ENCODE results near the gene CCDC182.

CCDC182 gene

DNA sequence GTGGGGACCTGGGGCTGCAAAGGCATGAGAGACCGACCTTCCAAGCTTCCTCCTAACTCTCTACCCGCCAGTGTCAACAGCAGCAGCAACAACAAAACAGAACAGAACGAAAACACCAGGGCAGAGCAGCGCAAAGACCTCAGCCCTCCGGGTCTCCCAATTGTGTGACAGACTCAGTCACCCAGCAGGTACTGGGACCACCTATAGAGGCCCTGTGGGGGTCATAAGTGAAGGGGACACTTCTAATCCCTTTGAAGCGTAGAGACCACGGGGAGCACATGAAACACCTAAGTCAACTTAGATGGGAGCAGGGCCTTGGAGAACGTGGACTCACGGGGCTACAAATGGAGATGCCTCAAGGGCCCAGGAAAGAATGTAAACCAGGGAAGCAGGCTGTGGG, 12.6 kb upstream of the CCDC182 start:
- no peak for DNase-seq (ENCODE audit: low read depth in 3 of 3, low spot score in 1 of 3)

DNA sequence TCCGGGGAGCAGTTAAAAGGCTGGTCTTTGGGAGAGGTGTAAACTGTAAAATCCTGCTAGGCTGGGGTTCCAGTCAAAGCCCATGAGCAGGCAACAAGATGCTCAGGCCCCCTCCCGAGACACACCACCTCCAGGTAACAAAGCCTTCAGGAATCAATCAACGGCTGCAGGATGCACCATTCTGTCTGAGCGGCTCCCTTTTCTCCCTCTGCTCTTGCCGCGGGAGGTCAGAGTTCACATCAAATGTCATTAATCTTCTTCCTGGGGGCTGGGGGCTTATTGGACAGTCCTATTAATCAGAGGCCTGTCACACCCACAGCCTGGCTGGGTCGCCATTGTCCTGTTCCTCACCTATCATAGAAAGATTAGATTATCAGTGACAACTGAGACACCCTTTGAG, 11.9 kb upstream of the CCDC182 start:
- no peak for DNase-seq (ENCODE audit: low read depth in 3 of 3, low spot score in 1 of 3)

DNA sequence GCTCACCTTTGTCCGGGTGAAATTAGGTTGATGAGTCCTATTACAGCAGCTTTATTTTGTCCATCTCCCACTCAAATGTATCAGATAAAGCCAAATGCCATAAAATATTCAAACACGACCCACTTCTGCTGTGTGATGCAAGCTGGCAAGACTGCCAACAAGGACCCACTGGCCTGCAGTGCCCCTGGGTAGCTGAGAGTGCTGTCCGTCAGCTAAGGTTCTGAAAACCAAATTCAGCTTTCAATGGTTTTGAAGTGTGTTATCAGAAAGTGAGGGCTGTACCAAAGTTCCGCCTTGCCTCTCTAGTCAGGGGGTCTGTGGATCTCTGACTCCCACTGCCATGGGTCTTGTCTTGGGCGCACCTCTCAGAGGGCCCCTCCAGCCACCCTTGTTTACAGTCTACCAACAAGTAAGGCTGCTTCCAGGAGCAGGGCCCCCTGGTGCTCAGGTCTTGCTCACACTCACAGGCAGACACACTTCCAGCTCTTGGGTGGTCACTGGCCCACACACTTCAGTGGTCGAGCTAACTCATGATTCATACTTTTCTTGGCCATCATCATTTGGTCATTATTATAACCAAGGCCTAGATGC, 10.5 kb upstream of the CCDC182 start:
- DNase-seq (ENCODE audit: low read depth in 3 of 3, low spot score in 1 of 3) = no peak

DNA sequence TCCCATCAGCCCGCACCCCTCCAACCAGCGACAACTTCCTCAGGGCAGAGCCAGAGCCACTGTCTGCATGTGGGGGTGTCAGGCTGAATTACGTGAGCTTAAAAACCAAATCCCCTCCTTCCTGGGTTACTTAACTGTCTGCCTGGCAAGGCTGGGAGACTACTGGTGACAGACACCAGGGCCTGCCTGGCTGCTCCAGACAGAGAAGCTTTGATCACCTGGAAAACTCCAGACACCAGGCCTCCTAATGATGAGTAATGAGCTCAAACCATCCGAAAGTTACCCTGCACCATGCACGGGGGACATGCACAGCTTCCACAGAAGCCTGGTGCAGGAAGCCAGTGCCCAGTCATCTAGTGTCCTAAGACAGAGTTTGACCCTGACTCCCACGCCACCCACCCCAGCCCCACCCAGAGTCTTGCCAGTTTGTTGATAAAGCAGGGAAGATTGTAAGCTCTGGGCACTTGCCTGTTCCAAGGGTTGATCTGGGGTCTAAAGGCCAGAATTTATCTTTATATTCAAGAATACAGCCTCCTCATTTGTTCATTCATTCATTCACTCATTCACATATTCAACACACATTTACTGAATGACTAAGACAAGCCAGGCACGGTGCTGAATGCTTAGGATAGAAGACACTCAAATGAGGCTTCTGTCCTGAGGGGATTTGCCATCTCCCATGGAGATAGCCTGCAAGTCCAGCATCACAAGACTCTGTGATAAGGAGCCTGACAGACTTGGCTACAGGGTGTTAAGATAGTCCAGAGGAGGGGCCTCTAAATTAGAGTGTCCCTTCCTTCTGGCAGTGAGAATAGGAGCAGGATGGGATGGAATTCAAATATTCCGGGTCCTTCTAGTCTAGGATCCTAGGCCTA, 7.2 kb upstream of the CCDC182 start:
- no peak for DNase-seq (ENCODE audit: low read depth in 3 of 3, low spot score in 1 of 3)

DNA sequence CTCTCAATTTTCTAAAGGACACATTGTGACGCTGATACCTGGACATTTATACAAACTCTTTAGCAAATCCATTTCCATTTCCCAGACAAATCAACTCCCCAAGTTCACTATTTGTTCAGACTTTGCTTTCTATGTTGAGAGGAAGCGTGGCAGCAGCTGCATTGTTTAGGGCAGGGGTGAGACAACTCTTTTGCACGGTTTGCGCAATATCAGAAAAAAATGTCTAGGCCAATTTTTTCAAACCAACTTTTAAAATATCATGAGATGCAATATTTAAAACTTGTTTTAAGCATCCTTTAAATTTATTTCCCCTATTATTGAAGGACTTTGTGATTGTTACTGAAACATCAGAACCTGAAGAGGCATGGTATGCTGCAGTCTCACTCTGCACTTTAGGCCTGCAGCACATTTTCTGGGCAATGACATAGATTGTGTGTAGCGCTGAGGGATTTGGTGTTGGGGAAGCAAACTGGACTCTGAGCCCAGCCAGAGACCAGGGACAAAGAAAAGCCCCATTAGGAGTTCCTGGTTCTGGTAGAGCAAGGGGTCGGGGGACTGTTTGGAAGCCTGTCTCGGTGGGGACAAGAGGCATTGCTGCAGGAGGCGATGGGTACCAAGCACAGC, 6.4 kb upstream of the CCDC182 start:
- no peak for DNase-seq (ENCODE audit: low read depth in 3 of 3, low spot score in 1 of 3)

DNA sequence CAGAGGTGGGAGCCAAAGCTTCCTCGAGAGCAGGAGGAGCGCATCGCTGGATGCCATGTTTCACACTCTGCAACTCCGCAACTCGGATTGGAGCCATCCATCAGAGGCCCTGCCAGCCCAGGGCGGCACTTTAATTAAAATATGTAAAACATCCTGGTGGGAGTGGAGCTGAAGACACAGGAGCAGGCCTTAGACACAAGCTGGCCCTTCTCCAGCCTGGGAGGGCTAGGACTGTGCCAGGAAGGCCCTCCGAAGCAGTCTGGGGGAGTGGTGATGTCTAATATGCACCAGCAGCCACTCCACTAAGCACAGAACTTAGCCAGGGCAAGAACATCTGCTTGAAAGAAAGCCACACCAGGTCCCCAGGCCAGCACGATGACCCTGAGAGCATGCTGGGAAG, 5.8 kb upstream of the CCDC182 start:
- no peak for DNase-seq (ENCODE audit: low read depth in 3 of 3, low spot score in 1 of 3)

DNA sequence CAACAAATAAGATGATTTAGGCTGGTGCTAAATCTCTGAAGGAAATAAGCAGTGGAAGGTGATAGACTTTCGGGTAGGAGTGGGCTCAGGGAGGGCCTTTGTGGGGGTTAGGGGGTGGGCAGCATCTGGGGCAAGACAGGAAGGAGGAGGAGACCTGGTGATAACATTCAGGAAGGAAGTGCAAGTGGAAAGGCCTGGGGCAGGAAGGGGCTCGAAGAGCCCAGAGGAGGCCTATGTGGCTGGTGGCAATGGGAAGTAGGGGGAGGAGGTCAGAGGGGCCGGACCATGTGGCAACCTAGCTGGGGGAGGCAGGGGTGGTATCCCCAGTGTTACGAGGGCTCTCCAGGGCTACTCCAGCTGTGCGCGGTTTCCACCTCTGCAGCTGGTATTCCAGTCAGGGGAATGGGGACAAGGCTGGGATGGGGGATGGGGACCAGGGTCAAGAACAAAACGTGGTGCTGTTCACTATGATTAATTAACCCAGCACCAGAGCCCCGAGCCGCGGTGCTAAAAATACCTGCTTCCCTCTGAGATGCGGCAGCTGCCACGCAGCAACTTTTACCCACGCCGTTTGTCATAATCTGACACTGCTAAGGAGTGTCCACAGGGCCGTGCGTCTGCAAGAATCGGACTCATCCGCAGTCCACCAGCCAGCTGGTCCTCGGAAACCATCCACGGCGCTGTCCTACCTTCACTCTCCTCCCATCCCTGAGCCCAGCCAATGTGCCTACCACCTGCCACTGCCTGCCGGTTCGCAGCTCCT, 5.2 kb upstream of the CCDC182 start:
- DNase-seq (ENCODE audit: low read depth in 3 of 3, low spot score in 1 of 3) = no peak

DNA sequence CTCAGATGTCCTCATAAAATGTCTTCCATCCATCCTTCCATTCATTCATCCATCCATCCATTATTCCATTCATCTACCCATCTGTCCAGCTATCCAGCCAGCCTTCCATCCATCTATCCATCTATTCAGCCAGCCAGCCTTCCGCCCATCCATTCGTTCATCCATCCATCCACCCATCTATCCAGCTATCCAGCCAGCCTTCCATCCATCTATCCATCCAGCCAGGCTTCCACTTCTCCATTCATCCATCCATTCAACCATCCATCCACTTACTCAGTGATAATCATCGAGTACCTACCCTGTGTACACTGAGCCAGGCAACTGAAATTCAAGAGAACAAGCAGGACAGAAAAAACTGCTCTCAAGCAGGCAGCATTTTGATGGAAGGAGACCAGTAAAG, 4.6 kb upstream of the CCDC182 start:
- no peak for DNase-seq (ENCODE audit: low read depth in 3 of 3, low spot score in 1 of 3)

DNA sequence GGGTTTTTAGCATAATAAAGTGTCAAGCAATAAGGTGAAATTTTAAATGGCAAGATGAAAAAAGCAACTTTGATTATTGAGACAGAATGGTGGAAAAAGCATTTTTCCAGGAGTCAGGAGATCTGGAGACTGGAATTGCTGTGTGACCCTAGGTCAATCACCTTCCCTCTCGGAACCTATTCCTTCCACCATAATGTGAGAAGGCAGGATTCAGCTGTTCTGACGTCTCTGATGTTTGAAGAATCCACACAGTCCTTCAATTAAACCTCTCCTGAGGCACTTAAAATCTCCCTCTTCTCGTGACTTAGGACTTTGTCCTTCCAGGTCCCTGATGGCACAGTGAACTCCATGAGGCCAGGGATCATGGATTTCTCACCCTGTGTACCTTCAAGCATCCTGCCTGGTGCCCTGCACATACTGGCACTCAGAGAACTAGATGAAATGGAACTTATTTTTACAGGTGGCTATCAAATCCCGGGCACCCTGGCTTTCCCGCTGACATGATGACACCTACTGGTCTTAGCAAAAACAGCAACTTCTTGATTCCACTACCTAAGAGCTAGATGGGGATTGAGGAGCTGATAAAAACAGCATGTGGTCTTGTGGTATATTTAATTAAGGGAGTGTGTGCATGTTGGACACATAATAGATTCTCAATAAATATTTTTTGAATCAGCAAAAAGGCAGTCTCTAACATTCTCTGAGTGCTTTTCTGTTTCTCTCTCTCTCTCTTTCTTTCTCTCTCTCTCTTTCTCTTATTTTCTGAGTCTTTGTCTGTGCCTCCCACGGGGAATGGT, 2.3 kb upstream of the CCDC182 start:
- peak in 1 of 3 donors; percentile 9 for DNase-seq (ENCODE audit: low read depth in 3 of 3, low spot score in 1 of 3)

DNA sequence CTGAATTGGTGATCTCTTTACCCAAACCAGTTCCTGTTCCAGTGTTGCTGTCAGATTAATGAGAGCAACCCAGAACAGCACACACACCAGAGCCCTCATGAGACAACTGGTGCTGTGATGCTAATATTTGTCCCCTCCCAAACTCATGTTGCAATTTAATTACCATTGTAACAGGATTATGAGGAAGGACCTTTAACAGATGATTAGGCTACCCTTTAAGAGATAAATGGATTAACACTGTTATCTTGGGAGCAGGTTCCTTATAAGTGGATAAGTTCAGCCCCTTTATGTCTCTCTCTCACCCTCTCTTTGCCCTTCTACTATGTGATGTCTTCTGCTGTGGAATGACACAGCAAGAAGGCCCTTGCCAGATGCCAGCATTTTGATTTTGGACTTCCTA, 1.1 kb upstream of the CCDC182 start:
- no peak for DNase-seq (ENCODE audit: low read depth in 3 of 3, low spot score in 1 of 3)

DNA sequence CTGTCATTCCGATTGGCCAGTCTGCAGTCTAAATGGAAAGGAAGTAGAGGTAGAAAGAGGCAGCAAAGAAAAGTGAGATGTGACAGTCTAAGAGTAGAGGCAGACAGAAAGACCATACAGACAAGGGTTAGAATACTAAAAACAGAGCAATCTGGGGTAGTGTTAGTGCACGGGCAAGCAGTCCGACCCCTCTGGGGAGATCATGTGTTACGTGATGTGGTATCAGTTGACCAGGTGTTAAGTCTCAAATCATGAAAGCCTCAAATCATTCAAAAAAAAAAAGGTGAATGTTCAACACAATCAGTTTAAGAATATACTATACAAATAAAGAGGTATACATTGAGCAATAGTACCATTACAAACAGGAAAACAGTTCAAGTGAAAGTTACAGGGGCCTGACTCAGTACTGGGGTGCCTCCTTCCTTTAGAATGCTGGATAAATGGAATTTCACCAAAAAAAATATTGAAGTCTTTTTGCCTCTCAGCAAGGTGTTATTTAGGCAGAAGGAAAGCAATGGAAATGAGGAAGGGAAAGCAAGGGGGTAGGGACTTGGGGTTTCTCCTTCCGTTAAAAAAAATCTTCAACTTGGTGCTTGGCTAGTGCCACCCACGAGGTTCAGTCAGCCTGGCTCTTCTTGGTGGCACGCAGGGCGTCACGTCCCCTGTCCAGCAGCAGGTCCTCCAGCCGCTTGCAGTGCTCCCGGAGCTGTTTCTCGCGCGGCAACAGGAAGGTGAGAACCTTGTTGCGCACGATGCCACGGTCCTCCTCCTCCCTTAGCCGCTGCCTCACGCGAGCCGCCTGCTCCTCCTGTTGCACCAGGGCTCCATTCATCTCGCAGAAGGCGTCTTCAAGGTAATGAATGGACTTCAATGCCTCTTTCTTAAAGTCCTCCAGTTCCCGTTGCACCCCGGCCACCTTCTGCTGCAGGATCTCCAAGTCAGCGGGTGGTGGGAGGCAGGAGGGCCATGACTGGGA, 616 bp downstream of the CCDC182 start:
- no peak for DNase-seq (ENCODE audit: low read depth in 3 of 3, low spot score in 1 of 3)

DNA sequence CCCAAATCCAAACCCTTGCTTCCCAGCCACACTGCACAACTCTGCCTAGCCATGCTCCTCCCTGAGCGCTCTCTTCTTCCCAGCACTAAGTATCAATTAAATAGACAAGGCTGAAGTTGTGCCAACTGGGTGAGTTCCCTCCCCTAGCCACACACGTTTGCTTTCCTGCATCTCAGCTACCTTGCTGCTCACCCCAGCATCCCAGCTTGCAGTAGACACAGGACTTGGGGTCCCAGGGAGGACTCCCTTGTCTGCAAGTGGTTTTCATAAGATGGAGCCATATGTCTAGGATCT, 4.9 kb downstream of the CCDC182 start:
- DNase-seq (ENCODE audit: low read depth in 3 of 3, low spot score in 1 of 3) = no peak

DNA sequence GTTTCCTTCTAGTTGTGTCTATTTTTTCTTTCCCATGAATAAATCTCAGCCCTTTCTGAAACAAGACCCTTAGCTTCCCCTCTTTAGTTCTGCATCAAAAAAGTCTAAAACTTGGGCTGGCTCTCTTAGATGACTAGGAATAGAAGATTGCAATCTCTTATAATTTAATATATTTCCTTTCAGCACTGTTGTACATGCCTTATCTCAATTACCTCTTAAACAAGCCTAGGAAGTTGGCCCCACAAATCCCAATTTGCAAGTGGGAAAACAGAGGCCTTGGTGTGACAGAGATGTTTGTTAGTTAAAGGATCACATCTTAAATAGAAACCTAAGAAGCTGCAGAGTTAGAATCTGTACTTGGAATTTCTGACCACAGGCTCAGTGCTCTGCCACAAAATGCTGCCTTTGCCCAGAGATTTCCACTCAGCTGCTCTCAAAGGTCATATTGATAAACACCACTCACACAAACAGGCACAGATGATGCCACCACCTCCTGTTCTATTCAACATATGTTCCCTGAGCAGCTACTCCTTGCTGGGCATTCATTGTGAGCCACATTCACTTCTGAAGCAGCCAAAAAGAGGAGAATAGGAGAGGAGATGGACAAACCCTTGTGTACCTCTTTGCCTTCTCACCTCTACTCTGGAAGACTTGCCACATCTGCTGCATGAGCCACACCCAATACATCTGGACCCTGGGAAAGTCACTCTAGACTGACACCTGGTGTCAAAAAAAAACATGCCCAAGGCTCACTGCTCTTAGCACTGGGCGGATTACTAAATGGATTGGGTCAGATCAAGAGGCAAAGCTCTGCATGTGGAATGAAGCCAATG, 5.5 kb downstream of the CCDC182 start:
- no peak for DNase-seq (ENCODE audit: low read depth in 3 of 3, low spot score in 1 of 3)

DNA sequence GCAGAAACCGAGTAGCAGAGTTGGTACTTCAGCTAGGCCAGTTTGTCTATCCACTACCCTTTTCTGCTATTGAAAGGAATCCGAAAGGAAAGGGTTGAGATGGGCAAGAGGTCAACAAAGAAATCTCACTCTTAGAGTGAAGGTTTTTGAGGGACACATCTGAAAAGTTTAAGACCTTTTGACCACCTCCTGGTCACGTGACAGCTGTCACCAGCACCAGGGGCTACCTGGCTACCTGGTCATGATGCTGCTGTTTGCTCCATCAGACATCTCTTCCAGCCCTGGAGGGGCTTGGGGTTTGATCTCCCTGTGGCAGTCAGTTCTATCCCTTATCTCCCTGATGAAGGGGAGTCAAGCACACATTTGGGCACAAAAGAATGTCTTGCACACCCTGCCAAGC, 7.6 kb downstream of the CCDC182 start:
- DNase-seq (ENCODE audit: low read depth in 3 of 3, low spot score in 1 of 3) = no peak

DNA sequence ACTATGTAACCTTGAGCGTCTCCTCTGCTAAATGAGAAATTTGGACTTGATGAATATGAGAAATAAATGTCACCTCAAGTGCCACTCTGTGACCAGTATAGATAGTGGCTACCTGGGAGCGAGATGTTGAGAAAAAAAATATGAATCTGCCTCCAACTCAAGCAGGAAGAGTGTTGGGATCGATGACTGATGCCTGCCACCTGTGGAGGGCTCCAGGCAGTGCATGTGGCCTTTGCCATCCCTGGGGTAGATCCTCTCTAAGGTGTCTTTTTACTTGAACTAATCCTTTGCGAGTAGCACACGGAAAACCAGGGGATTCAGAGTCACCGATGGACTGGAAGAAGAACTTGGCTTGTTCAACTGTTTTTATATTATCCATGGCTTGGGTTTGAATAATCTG, 9.4 kb downstream of the CCDC182 start:
- DNase-seq (ENCODE audit: low read depth in 3 of 3, low spot score in 1 of 3) = no peak

DNA sequence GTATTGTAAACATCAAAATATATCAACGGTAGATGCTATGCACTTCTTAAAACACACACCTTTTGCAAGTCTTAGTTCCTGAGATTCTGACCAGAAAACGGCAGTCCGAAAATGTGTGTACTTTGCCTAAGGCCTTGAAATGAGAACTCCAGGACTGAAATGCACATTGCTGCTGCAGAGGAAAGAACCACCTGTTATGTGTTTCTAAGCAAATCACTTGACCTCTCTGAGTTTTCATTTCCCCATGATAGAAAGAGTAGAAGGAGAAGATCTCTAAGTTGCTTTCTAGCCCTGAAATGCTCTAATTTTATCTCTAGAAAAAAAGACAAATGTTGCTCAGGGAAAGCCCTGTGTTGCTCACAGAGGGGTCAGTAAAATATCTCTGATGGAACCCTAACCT, 9.9 kb downstream of the CCDC182 start:
- DNase-seq (ENCODE audit: low read depth in 3 of 3, low spot score in 1 of 3) = no peak

DNA sequence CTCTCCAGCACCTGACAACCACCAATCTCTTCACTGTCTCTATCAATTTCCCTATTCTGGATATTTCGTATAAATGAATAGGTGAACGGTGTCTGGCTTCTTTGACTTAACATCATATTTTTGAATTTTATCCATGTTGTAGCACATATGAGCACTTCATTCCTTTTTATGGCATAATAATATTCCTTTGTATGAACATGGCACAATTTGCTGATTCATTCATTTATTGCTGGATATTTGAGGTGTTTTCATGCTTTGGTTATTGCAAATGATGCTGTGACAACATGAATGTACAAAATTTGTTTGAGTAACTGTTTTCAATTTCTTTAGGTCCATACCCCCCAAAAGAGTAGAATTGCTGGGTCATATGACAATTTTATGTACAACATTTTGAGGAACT, 12.0 kb downstream of the CCDC182 start:
- DNase-seq (ENCODE audit: low read depth in 3 of 3, low spot score in 1 of 3) = no peak

DNA sequence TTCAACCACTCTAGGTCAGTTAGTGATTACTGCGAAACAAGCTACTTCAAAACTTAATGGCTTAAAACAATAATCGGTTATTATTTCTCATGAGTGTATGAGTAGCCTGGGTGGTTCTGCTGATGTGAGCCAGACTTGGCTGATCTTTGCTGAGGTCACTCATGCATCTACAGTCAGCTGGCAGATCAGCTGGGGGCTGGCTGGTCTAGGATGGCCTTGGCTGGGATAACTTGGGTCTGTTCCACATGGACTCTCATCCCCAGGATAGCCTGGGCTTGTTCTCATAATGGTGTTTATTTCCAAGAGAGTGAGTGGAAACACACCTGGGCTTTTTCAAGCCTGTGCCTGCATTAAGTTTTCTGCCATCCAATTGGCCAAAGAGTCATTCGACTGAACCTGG, 13.0 kb downstream of the CCDC182 start:
- no peak for DNase-seq (ENCODE audit: low read depth in 3 of 3, low spot score in 1 of 3)
